Sigmoid colon (tissue), 3 donors: ENCODE measurements around the gene NID1.

Experiments
- CTCF ChIP-seq, 4 experiments: fragments of 450-650 bp in 3 of 4; fragments of 200-600 bp in 1 of 4; IDR thresholded peaks; one replicate each; pipeline ENCODE4 v1.5.1; 2016 to 2019; ENCODE audit warnings: antibody characterized with exemption in 4 of 4, mild to moderate bottlenecking in 3 of 4, moderate library complexity in 2 of 4
- POLR2A ChIP-seq, 2 donors: fragments of 450-650 bp; IDR thresholded peaks; one replicate each; pipeline ENCODE4 v1.6.1; 2016; ENCODE audit warnings: antibody characterized with exemption in 2 of 2, mild to moderate bottlenecking in 2 of 2, moderate library complexity in 2 of 2

- no peak for TF ChIP-seq POLR2A (IDR thresholded peaks at IDR 0.05)
- no peak for TF ChIP-seq CTCF (IDR thresholded peaks at IDR 0.05)
Measured at GRCh38 chr1:235999259-235999925, 65.5 kb downstream of the NID1 start.
